GM12878 (cell line): Measurements from ENCODE around the gene GRM1. TPM values are rescaled to one million over a fixed set of nuclear protein-coding genes. Genes with fewer than 3 reads are reported as not detected.

Source experiments
- ATAC-seq: fragments of 200-7000 bp; cut with Tn5 transposase; 3 replicates; pipeline ENCODE4 v1.9.1; 2020; ENCODE audit warnings: mild to moderate bottlenecking, moderate library complexity
- BruUV-seq: library from RNA; stranded (reverse); fragments of 400-500 nt; replicated peaks from 2 replicates; lab custom pipeline; 2021; lab: Mats Ljungman, UMichigan
- CTCF ChIA-PET: fragments of 300-600 bp; sonication (Branson Sonifier 250); formaldehyde crosslinking; extraction: SDS; loops from one replicate; lab custom pipeline; 2021; ENCODE audit warnings: inconsistent platforms; lab: Yijun Ruan, JAX
- POLR2A ChIA-PET: fragments of 350-600 bp; formaldehyde crosslinking; extraction: SDS; loops from one replicate; lab custom pipeline; 2021; ENCODE audit warnings: inconsistent platforms; lab: Charles Lee
- RAD21 ChIA-PET: fragments of 300-600 bp; sonication (Branson Sonifier 250); formaldehyde crosslinking; loops from one replicate; lab custom pipeline; 2023; ENCODE audit warnings: antibody characterized with exemption; ENCODE audit not compliant: unreplicated experiment; lab: Charles Lee
- SMC1A ChIA-PET: fragments of 300-600 bp; sonication (Branson Sonifier 250); formaldehyde crosslinking; loops from one replicate; lab custom pipeline; 2023; ENCODE audit not compliant: unreplicated experiment, uncharacterized antibody; lab: Charles Lee
- DNase-seq: peaks from one replicate; pipeline ENCODE4 v3.0.0-alpha.2; 2011; ENCODE audit warnings: low read depth, low spot score
- FAIRE-seq: peaks from 3 replicates; lab custom pipeline; 2011; peaks lifted over from hg19 to GRCh38; lab: Jason Lieb, UNC
- H2AFZ ChIP-seq: 2 replicates; pipeline ENCODE4 v1.6.0; 2011; ENCODE audit warnings: low read depth, low read length, control low read depth; ENCODE audit not compliant: control insufficient read depth
- H3K27ac ChIP-seq: 2 replicates; pipeline ENCODE4 v1.5.1; 2011; ENCODE audit warnings: control low read depth; ENCODE audit not compliant: control insufficient read depth, insufficient read depth
- H3K27me3 ChIP-seq, 2 experiments: replicated peaks in 1 of 2; 2 replicates each; pipeline versions ENCODE4 v1.6.0 to v1.6.1; 2011; ENCODE audit warnings: low read length in 1 of 2; ENCODE audit not compliant: control insufficient read depth in 2 of 2, insufficient read depth in 2 of 2
- H3K36me3 ChIP-seq, 2 experiments: 2 replicates each; pipeline ENCODE4 v1.5.1; 2011; ENCODE audit warnings: low read length in 1 of 2; ENCODE audit not compliant: control insufficient read depth in 2 of 2, insufficient read depth in 2 of 2
- H3K4me1 ChIP-seq: 2 replicates; pipeline ENCODE4 v1.6.1; 2011; ENCODE audit warnings: mild to moderate bottlenecking, low read length, moderate library complexity, mixed read lengths; ENCODE audit not compliant: control insufficient read depth, insufficient read depth
- H3K4me2 ChIP-seq: 2 replicates; pipeline ENCODE4 v1.6.0; 2011; ENCODE audit warnings: control low read depth; ENCODE audit not compliant: control insufficient read depth, insufficient read depth
- H3K4me3 ChIP-seq: fragments of 200-600 bp; sonication (generic); 2 replicates; pipeline ENCODE4 v1.5.1; 2016
- H3K79me2 ChIP-seq: 2 replicates; pipeline ENCODE4 v1.6.0; 2011; ENCODE audit warnings: low read length; ENCODE audit not compliant: control insufficient read depth, insufficient read depth
- H3K9ac ChIP-seq: 2 replicates; pipeline ENCODE4 v1.8.0; 2011; ENCODE audit warnings: low read length, control low read depth, mixed read lengths; ENCODE audit not compliant: control insufficient read depth, insufficient read depth
- H3K9me3 ChIP-seq: replicated peaks from 3 replicates; pipeline ENCODE4 v1.5.1; 2011; ENCODE audit warnings: mild to moderate bottlenecking, low read length; ENCODE audit not compliant: control insufficient read depth, insufficient read depth
- H4K20me1 ChIP-seq: 2 replicates; pipeline ENCODE4 v1.6.0; 2011; ENCODE audit not compliant: control insufficient read depth, insufficient read depth
- ASH2L ChIP-seq: fragments of 300-600, 200-600 bp; sonication (generic); IDR thresholded peaks from 2 replicates; pipeline ENCODE4 v1.6.1; 2017; ENCODE audit warnings: low read depth, mild to moderate bottlenecking, borderline replicate concordance
- ATF7 ChIP-seq: fragments of 450-650 bp; IDR thresholded peaks from 2 replicates; pipeline ENCODE4 v1.6.1; 2016; ENCODE audit warnings: low read depth, mild to moderate bottlenecking
- HDAC2 ChIP-seq: fragments of 200-600 bp; sonication (generic); IDR thresholded peaks from 2 replicates; pipeline ENCODE4 v1.6.1; 2017
- JUNB ChIP-seq: IDR thresholded peaks from 2 replicates; pipeline ENCODE4 v1.6.1; 2016; ENCODE audit warnings: antibody characterized with exemption, mild to moderate bottlenecking
- MYB ChIP-seq: fragments of 150-350 bp; IDR thresholded peaks from 2 replicates; pipeline ENCODE4 v1.6.1; 2014; ENCODE audit warnings: mild to moderate bottlenecking, low read depth, low read length, borderline replicate concordance
- NBN ChIP-seq: fragments of 450-650 bp; IDR thresholded peaks from 2 replicates; pipeline ENCODE4 v1.6.1; 2016
- STAT3 ChIP-seq: IDR thresholded peaks from 2 replicates; pipeline ENCODE4 v1.6.1; 2011; ENCODE audit warnings: low read depth, low read length, improper control_type of control experiment
- SUPT20H ChIP-seq: IDR thresholded peaks from 2 replicates; pipeline ENCODE4 v1.6.1; 2011; ENCODE audit warnings: low read depth, mild to moderate bottlenecking, low read length, moderate library complexity, borderline replicate concordance; ENCODE audit not compliant: control insufficient read depth
- TAF1 ChIP-seq: IDR thresholded peaks from 2 replicates; pipeline ENCODE4 v1.6.1; 2011; ENCODE audit warnings: mild to moderate bottlenecking, low read depth, low read length, borderline replicate concordance
- TBL1XR1 ChIP-seq: IDR thresholded peaks from 2 replicates; pipeline ENCODE4 v1.6.1; 2012; ENCODE audit warnings: low read depth, low read length, improper control_type of control experiment
- WGBS: methylation state at CpG from one replicate; pipeline ENCODE4 v1.1.6; 2016; ENCODE audit warnings: low lambda C conversion rate; ENCODE audit not compliant: insufficient replicate concordance, insufficient coverage; ENCODE audit errors: missing lambda C conversion rate; 5-methylcytosine and 5-hydroxymethylcytosine counted together
- in situ Hi-C: fragments of 300-500 bp; cut with MboI; formaldehyde crosslinking; loops from 9 replicates; pipeline ENCODE4 v1.14.3; 2018; ENCODE audit warnings: mixed read lengths
- intact Hi-C: fragments of 100-400 bp; cut with micrococcal nuclease; formaldehyde crosslinking; loops from one replicate; pipeline ENCODE4 v1.14.2; 2022; ENCODE audit not compliant: unreplicated experiment
- polyA plus RNA-seq, 11 experiments: library from polyadenylated mRNA; depleted of rRNA in 4 of 11; unstranded in 6 of 11; stranded (reverse) in 5 of 11; fragments of >200 nt; fragmentation: Nextera tagmentation in 4 of 11; fragmentation: Illumina TruSeq in 1 of 11; extraction: Ambion mirVana in 4 of 11; extraction: Trizol in 1 of 11; gene quantifications; 1 replicate in 1 of 11; 2 replicates in 10 of 11; pipeline versions ENCODE4 v1.2.1 to v1.2.3, GENCODE V29; 2011 to 2016; ENCODE audit warnings: inconsistent platforms in 2 of 11, missing spikeins in 2 of 11, low read depth in 1 of 11
- total RNA-seq, 4 experiments: library from RNA; depleted of rRNA in 3 of 4; stranded (reverse); fragments of >200 nt in 3 of 4; fragmentation: Illumina TruSeq in 1 of 4; extraction: Trizol in 1 of 4; gene quantifications; 2 replicates each; pipeline versions ENCODE4 v1.2.1 to v1.2.3, GENCODE V29; 2013 to 2021

The GRM1 gene
- total and polyA plus RNA-seq, 10 of the 15 experiments (the other 5 are each of a cell fraction or from before 2014, with no cell fraction given), result 0.04 TPM; not detected in 9

DNA sequence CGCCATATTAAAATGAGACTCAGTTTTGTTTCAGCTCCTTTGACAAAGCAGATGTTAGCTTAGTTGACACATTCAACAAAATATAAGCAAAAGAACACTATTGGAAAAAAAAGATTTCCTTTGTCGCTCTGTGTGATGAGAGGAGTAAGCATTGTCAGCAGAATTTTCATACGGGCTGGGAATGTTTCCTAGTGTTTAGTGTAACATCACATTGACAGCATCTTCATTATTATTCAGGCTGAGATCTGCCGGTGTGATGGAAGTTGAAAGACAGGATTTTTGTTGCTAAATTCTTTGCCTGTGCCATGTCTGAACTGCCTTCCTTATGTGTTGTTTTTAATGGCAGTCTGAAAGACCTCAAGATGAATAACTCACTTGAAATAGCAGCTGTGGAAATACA is 49.1 kb downstream of the GRM1 start:
- H3K36me3 ChIP-seq, result no peaks in the 10 kb centered on the region
- intact Hi-C loops (no loop called here), in situ Hi-C loops (no loop called here)
- BruUV-seq, result no TSS peak
- H3K9me3 ChIP-seq, result no peaks in the 10 kb centered on the region
- no peak for FAIRE-seq
- no peak overlapping the region for H2AFZ ChIP-seq
- ATAC-seq, result no peak
- DNase-seq, result no peak
- POLR2A ChIA-PET, result no interaction called here
- no peak overlapping the region for H3K4me2 ChIP-seq
- WGBS, result 42% methylated on average over 4 of the region's 4 CpGs
- RAD21 ChIA-PET, result no interaction called here
- no peak overlapping the region for H3K9ac ChIP-seq
- H3K79me2 ChIP-seq, result no peaks in the 10 kb centered on the region
- H3K27me3 ChIP-seq, result no peaks in the 10 kb centered on the region
- no peak for TF ChIP-seq JUNB
- TF ChIP-seq TBL1XR1, result no peak
- no peak for TF ChIP-seq TAF1
- no peak for TF ChIP-seq MYB
- TF ChIP-seq STAT3, result no peak
- no peak for TF ChIP-seq ASH2L
- no peak for TF ChIP-seq SUPT20H
- no peak for TF ChIP-seq NBN
- CTCF ChIA-PET, result no interaction called here
- no peaks in the 10 kb centered on the region for H3K4me1 ChIP-seq
- no peak overlapping the region for H3K4me3 ChIP-seq
- no peaks in the 10 kb centered on the region for H4K20me1 ChIP-seq
- H3K27ac ChIP-seq, result no peak overlapping the region
- SMC1A ChIA-PET, result no interaction called here

DNA sequence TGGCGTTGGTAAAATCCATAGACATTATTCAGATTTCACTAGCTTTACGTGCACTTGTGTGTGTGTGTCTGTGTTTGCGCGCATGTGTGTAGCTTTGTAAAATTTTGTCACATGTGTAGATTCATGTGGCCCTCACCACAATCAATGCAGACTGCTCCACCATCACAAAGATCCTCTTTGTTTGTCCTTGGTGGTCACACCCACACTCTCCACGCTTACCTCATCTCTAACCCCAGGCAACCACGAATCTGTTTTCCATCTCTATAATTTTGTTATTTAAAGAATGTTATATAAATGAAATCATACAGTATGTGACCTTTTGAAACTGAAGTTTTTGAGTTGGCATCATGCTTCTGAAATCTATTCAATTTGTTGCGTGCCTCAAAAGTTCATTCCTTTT is 58.5 kb downstream of the GRM1 start:
- Histone ChIP-seq H4K20me1 (no peaks in the 10 kb centered on the region), H3K36me3 (no peaks in the 10 kb centered on the region), H3K4me2 (no peak overlapping the region), H3K9me3 (no peaks in the 10 kb centered on the region), H2AFZ (no peak overlapping the region), H3K4me3 (no peak overlapping the region), H3K9ac (no peak overlapping the region), H3K27me3 (no peaks in the 10 kb centered on the region; a peak in 1 of 4 replicates), H3K27ac (no peak overlapping the region), H3K4me1 (no peaks in the 10 kb centered on the region), H3K79me2 (no peaks in the 10 kb centered on the region)
- peak; percentile 16; the same call in 1 of the 3 replicates for ATAC-seq
- whole genome bisulfite sequencing, result 51% methylated on average over 7 of the region's 7 CpGs
- in situ Hi-C loops, result no loop called here
- intact Hi-C loops, result no loop called here
- TF ChIP-seq JUNB (no peak), ATF7 (peak; percentile 19; the same call in 1 of the 2 replicates), HDAC2 (no peak)
- BruUV-seq, result no TSS peak
- ChIA-PET RAD21 (no interaction called here), POLR2A (no interaction called here), CTCF (interaction anchor here (0.7 kb wide), 1 partner anchor 54 kb away, joined by 3 read pairs; no protein-coding TSS in a partner anchor), SMC1A (no interaction called here)
- FAIRE-seq, result no peak
- DNase-seq, result no peak
